HG02571 (cell line): ENCODE measurements around the gene TYW5.

Experiments used
- ATAC-seq: cut with Tn5 transposase; IDR thresholded peaks from one replicate; pipeline ENCODE4 v1.9.1; 2021; ENCODE audit warnings: mild to moderate bottlenecking, moderate library complexity; ENCODE audit not compliant: unreplicated experiment

The TYW5 gene

DNA sequence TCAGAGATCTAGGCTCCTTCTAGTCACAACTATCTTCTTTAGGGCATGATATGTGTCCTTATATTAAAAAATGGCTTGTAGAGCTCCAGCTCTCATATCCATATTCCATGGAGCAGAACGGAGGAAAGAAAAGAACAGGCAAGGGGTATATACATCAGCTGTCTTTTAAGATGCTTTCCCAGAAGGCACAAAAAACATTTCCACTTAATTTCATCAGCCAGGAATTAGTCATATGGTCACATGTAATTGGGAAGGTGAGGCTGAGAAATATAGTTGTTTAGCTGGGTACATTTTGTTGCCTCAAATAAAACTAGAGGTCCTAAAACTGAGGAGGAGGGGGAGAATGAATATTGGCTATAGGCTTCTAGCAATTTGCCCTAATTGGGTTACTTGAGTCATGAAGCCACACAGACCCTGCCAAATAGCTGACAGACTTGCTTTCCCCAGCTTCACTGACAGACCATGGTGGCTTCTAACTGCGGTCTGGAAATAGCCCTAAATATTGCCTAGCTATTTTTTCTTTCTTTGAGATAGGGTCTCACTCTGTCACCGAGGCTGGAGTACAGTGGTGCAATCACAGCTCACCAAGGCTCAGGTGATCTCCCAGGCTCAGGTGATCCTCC is 20.1 kb upstream of the TYW5 start:
- no peak for ATAC-seq

DNA sequence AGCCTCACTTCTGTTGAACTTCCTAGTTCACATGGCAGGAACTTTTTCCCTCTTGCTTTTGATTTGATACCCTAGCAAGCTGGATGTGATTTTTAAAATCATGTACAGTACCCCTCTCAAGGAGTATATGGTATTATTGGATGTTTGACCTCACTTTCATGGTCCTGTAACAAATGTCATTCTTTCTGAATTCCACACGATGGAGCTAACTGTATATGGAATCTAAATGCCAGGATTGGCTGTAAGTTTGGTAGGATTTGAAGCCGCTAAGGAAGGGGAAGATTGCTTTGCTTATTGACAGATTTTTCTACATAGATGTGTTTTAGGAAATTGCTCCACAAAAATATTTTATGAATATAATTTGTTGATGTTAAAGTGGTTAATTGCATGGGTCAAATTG is 18.4 kb upstream of the TYW5 start:
- ATAC-seq, result no peak

DNA sequence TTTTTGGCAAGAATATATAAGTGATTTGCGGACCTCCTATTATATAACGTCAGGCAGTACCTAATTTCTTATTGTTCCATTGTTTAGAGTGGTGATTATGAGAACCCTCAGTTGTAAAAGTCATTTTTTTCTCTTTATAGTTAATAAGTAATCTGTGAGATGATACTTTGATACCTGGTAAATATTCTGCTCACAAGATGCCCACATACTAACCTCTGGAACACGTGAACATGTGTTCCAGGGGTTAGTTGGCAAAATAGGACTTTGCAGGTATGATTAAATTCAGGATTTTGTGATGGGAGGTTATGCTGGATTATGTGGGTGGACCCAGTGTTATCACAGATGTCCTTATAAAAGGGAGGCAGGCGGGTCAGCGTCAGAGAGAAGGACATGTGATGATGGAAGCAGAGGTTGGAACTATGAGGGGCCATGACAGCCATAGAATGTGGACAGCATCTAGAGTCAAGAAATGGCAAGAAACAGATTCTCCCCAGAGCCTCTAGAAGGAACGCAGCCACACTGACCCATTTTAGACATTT is 16.9 kb upstream of the TYW5 start:
- no peak for ATAC-seq

DNA sequence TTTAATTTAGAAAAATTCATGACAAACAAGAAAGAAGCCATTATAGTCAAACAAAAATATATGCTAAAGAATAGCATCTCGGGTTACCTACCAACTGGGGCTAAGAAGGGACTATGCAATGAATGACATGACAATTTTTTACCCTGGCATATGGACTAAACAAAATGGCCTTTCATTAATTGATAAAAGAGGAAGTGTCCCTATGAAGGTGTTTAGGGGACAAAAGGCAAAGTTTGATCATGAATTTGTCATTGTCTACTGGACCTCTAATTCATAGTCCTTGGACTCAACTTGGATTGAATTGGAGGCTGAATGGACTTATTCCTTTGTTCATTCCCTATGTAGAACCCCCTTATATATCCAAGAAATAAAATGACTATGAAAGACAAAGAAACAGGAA is 12.8 kb upstream of the TYW5 start:
- no peak for ATAC-seq

DNA sequence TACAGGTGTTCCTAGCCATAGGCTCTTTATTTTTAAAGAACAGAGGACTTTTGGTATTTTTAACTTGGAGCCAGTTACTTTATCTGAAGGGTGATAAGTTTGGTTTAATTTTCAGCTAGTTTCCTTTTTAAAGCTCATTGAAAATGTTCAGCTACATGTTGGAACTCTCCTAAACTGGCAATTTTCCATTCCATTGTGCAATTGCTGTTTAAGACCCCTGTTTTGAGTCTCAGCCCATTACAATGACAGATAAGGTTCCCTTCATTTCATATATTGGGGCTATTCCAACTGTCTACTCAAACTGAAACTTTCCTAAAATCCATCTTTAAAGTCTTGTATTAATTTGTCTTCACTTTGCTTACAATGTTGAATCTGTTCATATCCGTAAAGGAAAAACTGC is 11.7 kb upstream of the TYW5 start:
- no peak for ATAC-seq

DNA sequence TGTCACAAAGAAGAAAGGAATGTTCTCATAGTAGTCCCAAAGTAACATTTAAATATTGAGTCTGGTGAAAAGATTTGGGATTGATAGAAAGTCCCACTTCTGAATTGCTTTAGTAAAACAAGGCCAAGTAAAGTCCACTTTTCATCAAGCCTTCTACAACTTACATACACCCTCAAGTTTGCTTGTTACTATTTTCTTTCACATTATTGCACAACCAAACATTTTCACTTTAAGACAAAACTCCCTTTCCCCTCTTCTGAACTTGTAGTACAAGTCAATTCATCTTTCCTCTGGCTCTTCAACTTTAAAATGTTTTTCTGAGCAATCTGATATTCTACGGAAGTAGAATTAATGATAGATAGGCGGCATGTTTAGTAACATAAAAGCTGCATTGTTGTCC is 11.1 kb upstream of the TYW5 start:
- ATAC-seq, result no peak

DNA sequence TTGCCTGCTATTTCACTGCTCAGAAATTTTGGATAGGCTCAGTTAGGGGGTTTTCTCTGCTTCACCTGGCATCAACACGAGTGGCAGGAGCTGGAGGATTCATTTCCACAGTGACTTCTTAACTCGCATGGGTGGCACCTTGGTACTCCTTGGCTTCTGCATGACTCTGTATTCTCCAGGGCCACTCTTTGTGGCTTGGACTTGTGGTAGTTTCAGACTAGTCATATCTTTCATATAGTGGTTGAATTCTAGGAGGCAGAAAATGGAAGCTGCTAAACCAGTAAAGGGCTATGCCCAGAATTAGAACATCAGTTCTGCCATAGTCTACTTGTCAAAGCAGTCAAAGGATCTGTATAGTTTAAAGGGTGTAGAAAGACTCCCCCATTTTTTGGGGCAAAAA is 6.9 kb upstream of the TYW5 start:
- peak; percentile 58 for ATAC-seq

DNA sequence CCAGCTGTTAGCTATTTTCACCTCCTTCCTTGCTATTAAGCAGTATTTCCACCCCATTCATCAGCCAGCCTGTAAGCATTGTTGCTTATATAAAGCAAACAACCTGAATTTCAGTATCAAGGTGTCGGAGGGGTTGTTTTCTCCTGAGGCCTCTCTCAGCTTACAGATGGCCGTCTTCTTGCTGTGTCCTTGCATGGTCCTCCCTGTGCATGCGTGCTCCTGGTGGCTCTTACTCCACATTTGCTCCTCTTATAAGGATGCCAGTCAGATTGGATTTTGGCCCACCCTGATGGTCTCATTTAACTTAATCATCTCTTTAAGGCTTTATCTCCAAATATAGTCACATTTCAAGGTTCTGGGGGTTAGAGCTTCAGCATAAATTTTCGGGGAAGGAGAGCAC is 2.7 kb upstream of the TYW5 start:
- ATAC-seq, result no peak

DNA sequence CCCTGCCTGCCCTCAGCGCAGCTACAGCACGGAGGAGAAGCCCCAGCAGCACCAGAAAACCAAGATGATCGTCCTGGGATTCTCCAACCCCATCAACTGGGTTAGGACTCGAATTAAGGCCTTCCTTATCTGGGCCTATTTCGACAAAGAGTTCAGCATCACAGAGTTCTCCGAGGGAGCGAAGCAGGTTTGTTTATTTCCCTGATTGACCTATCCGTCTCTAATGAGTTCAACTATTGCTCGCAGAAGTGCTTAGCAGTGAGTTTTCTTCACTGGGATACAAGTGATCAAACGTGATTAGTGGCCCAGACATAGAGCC is 730 bp upstream of the TYW5 start:
- ATAC-seq, result no peak

DNA sequence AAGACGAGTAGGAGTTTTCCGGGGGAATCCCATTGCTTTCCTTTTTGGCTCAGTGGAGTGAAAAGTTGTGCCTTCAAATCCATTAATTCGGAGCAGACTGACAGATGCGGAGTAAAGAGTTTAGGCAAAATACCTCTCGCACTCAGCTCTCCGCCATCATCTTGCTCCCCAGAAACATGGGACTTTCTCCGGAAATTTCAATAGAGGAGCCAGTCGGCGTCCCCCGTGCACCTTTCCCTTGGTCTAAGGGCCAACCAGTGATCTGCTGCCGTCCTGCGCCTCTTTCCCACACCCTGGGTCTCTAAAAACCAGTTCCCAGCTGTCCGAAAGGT is 318 bp downstream of the TYW5 start:
- ATAC-seq, result peak; percentile 43

DNA sequence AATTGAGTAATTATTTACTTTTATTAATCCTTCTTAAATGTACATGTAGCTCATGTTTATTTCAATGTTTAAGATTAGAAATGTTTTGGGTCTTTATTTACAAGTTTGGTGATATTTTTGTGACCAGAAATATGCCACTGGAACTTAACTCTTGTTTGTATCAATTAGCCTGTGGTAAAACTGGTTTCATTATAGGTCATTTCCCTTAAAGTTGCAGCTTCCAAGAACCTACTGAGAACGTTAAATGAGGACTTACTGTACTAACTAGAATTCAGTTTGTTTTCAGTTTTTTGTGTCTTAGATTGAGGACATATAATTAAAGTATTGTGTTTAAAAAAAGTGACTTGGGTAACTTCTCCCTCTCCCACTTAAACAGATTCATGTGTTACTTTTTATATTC is 4.3 kb downstream of the TYW5 start:
- ATAC-seq, result no peak

DNA sequence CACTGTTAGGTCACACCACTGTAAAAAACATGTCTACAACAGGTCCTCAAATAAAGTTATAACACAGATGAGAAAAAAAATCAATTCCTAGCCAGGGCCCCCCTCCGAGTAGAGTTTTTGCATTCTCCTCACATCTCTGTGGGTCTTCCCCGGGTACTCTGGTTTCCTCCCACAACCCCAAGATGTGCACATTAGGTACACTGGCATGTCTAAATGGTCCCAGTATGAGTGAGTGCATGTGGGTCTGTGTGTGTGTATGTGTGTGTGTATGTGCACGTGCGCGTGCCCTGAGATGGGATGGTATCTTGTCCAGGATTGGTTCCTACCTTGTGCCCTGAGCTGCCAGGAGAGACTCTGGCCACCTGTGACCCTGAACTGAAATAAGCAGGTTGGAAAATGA is 4.9 kb downstream of the TYW5 start:
- ATAC-seq, result no peak

DNA sequence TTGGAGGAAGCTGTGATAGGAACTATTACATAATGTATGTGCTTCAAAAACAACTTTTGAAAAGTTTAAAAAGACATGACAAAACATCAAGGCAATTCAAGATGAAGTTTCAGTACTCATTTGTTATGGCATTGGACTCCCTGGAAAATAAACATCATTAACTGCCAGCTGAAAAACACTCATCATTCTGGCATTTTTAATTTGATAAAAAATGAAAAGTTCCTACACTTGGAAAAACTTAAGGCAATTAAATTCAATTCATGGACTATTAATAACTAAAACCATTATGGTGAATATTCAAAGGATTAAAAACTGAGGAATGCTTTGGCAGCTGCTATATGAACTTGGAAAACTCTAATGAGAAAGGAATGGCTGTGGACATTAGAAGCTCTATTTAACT is 8.5 kb downstream of the TYW5 start:
- no peak for ATAC-seq

DNA sequence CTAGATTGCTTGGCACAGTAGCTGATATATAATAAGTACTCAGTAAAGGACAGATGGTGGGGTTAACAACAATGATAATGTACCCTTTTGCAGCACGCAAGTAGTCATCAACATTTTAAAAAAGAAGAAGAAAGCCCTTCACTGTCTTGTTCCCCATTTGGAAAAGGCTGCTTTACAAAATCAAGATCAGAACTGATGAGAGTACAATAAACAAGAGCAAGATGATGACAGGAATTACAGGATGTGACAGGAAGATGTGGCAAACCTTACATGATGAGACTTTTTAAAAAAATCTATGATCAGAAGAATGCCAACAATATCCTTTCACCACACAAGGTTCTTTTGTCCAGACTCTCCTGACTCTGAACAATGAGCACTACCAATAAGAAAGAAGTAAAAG is 9.1 kb downstream of the TYW5 start:
- ATAC-seq, result no peak

DNA sequence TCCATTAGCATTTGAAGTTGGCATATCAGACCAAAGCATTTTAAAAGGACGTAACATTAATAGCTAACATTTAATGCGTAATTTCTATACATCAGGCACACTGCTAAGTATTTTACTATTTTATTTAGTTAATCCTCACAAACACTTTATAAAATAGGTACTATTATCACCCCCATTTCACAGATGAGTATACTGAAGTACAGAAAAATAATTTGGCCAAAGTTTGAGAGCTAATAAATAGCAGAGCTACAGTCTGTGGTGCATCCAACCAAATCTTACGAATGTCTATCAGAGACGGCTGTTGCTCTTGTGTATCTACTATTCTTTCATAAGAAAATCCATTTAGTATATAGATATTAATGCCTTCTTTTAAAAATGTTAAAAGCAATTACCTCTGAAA is 11.9 kb downstream of the TYW5 start:
- ATAC-seq, result no peak

DNA sequence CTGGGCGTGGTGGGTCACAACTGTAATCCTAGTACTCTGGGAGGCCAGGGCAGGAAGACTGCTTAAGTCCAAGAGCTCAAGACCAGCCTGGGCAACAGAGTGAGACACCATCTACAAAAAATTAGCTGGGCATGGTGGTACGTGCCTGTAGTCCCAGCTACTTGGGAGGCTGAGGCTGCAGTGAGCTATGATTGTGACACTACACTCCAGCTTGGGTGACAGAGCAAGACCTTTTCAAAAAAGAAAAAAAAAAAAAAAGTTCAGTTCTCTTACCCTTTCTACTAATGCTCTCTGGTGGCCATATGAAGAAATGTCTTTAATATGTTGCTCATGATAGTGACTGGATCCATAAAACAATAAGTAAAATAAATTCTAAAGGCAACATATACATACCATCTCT is 14.9 kb downstream of the TYW5 start:
- ATAC-seq, result no peak

DNA sequence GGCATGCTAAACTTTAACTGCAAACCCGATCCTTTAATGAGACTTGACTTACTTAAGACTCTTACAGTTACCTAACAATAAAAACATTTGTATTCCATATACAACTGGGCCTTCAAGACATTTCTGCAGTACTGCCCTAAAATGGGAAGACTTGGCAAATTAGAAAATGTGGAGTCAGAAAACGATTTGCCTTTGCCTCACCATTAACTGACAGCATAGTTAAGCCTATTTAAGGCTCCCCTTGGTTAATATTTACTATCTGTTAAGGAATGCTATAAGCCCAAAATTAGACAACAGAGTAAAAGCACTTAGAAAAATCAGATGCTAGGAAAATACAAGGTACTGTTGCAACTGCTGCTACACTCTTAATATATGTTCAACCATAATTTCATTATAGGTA is 18.7 kb downstream of the TYW5 start:
- ATAC-seq, result no peak

DNA sequence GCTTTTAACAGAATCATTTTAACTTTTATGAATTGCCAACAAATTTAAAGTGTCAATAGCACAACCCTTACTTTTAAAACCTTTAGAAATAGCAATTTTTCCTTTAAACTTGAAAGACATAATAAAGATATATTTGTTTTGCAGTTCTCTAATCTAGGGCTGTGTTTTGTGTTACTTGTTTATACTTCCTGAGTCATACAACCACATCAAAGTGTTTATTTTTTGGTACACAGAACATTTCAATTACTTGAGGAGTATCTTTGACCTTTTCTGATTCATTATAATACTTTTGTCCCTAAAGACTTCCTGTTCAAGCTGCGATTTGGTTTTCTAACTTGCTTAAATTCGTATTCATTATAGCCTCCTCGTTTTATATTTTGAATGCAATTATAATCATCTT is 21.8 kb downstream of the TYW5 start:
- no peak for ATAC-seq

DNA sequence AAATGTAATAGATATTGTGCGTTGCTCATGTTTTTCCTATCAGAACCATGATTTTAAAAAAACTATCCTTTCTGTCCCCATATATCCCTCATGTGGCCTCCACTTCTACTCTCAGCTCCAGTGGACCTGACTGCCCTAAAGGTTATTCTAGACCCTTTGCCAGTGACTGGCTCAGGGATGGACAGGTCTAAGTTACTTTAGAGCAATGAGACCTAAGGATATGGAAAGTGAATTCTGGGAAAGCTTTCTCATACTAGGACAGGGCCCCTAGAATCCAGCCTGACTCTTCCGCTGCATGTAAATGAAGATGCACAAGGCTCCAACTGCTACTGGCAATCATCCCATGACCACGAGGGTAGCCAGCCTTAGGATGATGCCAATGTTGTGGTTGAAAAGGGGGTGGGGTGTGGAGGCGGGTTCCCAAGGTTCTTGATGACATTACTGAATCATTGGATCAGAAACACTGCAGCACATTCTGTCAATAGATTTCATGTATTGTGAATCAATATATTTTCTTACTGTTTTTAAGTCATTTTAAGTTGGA is 22.9 kb downstream of the TYW5 start:
- ATAC-seq, result no peak

DNA sequence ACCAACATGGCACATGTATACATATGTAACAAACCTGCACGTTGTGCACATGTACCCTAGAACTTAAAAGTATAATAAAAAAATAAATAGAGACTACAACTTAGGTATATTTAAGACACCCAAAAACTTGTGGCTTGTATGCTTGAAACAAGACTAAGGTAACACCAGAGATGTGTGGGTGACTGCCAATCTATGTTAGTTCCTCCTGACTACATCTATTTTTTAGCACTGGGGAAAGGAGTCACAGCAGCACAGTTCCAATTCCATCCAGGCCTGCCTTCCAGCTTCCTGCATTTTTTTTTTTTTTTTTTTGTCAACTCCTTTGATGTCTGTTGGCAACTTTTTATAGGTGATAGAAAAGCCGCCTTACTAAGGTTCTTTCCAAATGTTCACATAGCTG is 26.0 kb downstream of the TYW5 start:
- ATAC-seq, result no peak

DNA sequence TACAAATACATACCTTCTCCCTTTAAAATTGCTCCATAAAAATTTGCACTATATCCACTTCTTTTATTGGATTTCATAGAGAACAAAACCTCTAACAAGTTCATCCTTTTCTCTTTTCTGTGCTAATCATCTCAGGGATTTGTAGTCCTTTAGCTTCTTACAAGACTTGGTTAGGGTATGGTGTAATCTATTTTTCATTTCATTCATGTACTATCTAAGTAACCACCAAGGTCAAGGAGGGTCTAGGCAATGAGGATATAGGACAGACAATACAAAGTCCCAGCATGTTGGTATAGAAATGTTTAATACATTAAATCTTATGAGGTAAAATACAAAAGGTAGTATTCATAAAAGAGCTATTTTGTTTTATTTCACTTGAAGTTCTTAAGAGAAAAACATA is 26.7 kb downstream of the TYW5 start:
- no peak for ATAC-seq

DNA sequence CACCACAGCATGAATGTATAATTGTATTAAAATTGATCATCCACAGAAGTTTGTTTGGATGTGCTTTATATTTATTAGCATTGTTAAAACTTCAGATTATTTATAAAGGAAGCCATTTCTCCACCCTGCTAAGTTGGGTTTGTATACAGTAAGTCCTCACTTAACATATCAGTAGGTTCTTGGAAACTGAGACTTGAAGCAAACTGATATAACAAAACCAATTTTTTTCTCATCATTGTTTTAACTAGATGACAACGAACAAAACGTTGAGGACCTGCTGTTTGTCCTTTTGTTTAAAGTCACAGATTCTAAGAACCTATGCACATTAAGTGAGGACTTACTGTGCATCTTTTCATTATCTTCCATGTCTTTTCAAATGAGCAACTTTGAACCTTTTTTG is 27.1 kb downstream of the TYW5 start:
- no peak for ATAC-seq

DNA sequence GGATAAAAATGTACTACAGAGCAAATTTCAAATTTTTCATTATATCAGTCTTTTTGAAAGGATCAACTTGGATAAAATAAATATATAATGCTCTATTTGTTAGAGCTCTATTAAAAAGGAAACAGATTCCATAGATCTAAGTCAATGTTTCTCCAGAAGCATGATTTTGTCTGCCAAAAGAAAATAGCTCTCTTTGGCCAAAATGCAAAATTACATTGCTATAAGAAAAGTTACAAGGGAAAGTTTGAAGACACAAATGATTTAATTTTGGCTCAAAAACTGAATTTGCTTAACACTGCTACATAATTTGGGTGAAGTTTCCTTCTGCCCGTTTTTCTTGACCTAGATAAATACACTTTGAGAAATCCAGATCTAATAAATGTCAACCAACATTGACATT is 28.5 kb downstream of the TYW5 start:
- ATAC-seq, result no peak

DNA sequence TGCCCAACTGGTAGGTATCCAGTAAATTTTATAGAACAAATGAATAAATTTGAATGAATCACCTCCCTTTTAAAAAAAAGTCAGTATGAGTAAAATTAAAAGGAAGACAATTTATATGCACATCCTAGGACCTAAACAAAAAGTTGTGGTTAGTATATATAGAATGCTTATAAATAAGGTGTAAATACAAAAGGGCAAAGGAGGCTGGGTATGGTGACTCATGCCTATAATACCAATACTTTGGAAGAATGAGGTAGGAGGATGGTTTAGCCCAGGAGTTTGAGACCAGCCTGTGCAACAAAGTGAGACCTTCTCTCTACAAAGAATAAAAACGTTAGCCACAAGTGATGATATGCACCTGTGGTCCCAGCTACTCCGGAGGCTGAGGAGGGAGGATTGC is 31.4 kb downstream of the TYW5 start:
- no peak for ATAC-seq
